Lung (tissue), 16 donors: Measurements from ENCODE around the gene CRYBA4. TPM values are rescaled to one million over a fixed set of nuclear protein-coding genes. Genes with fewer than 3 reads are reported as not detected.

Source experiments
- ATAC-seq: fragments of 200-7000 bp; cut with Tn5 transposase; one replicate; pipeline ENCODE4 v1.9.1; 2020; ENCODE audit warnings: moderate number of reproducible peaks; ENCODE audit not compliant: insufficient read depth, low FRiP score
- DNase-seq, 3 donors: peaks; one replicate each; pipeline ENCODE4 v3.0.0-alpha.2; 2013 to 2017
- H3K27ac ChIP-seq, 2 donors: one replicate each; pipeline ENCODE4 v1.5.1; 2013; ENCODE audit warnings: mild to moderate bottlenecking in 2 of 2, moderate library complexity in 2 of 2, control low read depth in 1 of 2, inconsistent platforms in 1 of 2, low read depth in 1 of 2, low read length in 1 of 2
- H3K27me3 ChIP-seq, 3 donors: one replicate each; pipeline ENCODE4 v1.5.1; 2013; ENCODE audit warnings: low read length in 2 of 3; ENCODE audit not compliant: control insufficient read depth in 3 of 3, insufficient read depth in 3 of 3
- H3K36me3 ChIP-seq, 4 donors: one replicate each; pipeline ENCODE4 v1.5.1; 2013; ENCODE audit warnings: low read length in 4 of 4, mild to moderate bottlenecking in 1 of 4, moderate library complexity in 1 of 4; ENCODE audit not compliant: control insufficient read depth in 4 of 4, insufficient read depth in 4 of 4
- H3K4me1 ChIP-seq, 5 donors: one replicate each; pipeline ENCODE4 v1.5.1; 2013; ENCODE audit warnings: low read length in 5 of 5, mild to moderate bottlenecking in 2 of 5, moderate library complexity in 1 of 5; ENCODE audit not compliant: control insufficient read depth in 5 of 5, insufficient read depth in 5 of 5
- H3K4me3 ChIP-seq: one replicate; pipeline ENCODE4 v1.5.1; 2013; ENCODE audit warnings: mild to moderate bottlenecking, control low read depth, moderate library complexity
- H3K9ac ChIP-seq, 2 donors: one replicate each; pipeline ENCODE4 v1.5.1; 2013; ENCODE audit warnings: low read length in 2 of 2, control low read depth in 1 of 2; ENCODE audit not compliant: insufficient read depth in 1 of 2
- H3K9me3 ChIP-seq, 4 donors: one replicate each; pipeline ENCODE4 v1.5.1; 2013; ENCODE audit warnings: low read length in 3 of 4, mild to moderate bottlenecking in 1 of 4, moderate library complexity in 1 of 4; ENCODE audit not compliant: control insufficient read depth in 4 of 4, insufficient read depth in 3 of 4
- CTCF ChIP-seq: IDR thresholded peaks from 2 replicates; pipeline ENCODE4 v1.5.1; 2012; ENCODE audit warnings: mild to moderate bottlenecking; ENCODE audit errors: control extremely low read depth, extremely low read depth
- WGBS, 2 donors: extraction: QIAGEN DNeasy Blood & Tissue Kit; methylation state at CpG; one replicate each; pipeline ENCODE4 v1.1.7; 2013; 5-methylcytosine and 5-hydroxymethylcytosine counted together
- long read RNA-seq, 5 donors: transcript quantifications; one replicate each; lab custom pipeline, GENCODE V29; 2026
- polyA plus RNA-seq, 2 donors: library from polyadenylated mRNA; stranded (reverse); fragments of 200-250 nt; gene quantifications; one replicate each; pipeline ENCODE4 v1.2.1, GENCODE V29; 2013
- total RNA-seq, 2 donors: library from RNA; depleted of rRNA in 1 of 2; stranded (reverse); fragments of >200 nt in 1 of 2; gene quantifications; one replicate each; pipeline ENCODE4 v1.2.1, GENCODE V29; 2014 to 2021
- donor health status: control.
- donor health status: control.
- donor health status: Bipolar disorder and iron deficiency.
- donor health status: healthy.
- donor health status: DM: yes; HTN: yes; CAD: no.

Gene CRYBA4
- total RNA-seq (not detected), polyA plus RNA-seq (under 1 TPM; 0.06 to 0.22 TPM)
- long read RNA-seq, donor 1 = 0 reads
- long read RNA-seq, donor 2 = 0 reads
- long read RNA-seq, donor 3 = 0 reads
- long read RNA-seq, donor 4 = 0 reads
- long read RNA-seq, donor 5, partial matches to known transcripts = 0 of 1 reads
- long read RNA-seq, donor 5, other reads (novel, unspliced or antisense) = 0 of 1 reads

- no peaks in the 10 kb centered on the region for H3K27me3 ChIP-seq
- WGBS, 2 donors = 77 to 88% methylated on average over 7 of the region's 7 CpGs
- H3K4me3 ChIP-seq = no peak within 1 kb of the TSS
- H3K4me1 ChIP-seq = peaks cover 0 to 25% (median 6%) of the 10 kb centered on the region in 5 donors
- no peaks in the 10 kb centered on the region for H3K36me3 ChIP-seq
- no peaks in the 10 kb centered on the region for H3K9me3 ChIP-seq
- no peak within 1 kb of the TSS for H3K9ac ChIP-seq
- no peak for TF ChIP-seq CTCF
- no peak for ATAC-seq
- H3K27ac ChIP-seq = no peak within 1 kb of the TSS
- no peak for DNase-seq
Measured at GRCh38 chr22:26621663-26622062, at the start of gene CRYBA4. TSS of gene CRYBA4 (plus strand) at chr22:26621963. CDS start at chr22:26622597, 634 bp downstream.

- DNase-seq (peak; percentile 79 to 95 (median 91)), ATAC-seq (peak; percentile 61)
- Histone ChIP-seq H3K4me3 (no peak overlapping the region), H3K36me3 (no peaks in the 10 kb centered on the region), H3K9ac (no peak overlapping the region), H3K4me1 (peaks cover 0 to 33% (median 10%) of the 10 kb centered on the region in 5 donors), H3K27ac (peak overlapping the region in 1 of 2 donors; percentile 79), H3K9me3 (no peaks in the 10 kb centered on the region), H3K27me3 (no peaks in the 10 kb centered on the region)
- TF ChIP-seq CTCF = no peak
- 16 to 38% methylated on average over 10 of the region's 10 CpGs for WGBS, 2 donors
Measured at GRCh38 chr22:26573026-26573662, 48.6 kb upstream of the CRYBA4 start.

- Histone ChIP-seq H3K27me3 (no peaks in the 10 kb centered on the region), H3K36me3 (peaks cover 0 to 2% (median 0%) of the 10 kb centered on the region in 4 donors), H3K27ac (peak overlapping the region in 1 of 2 donors; percentile 69), H3K9me3 (no peaks in the 10 kb centered on the region), H3K4me1 (peaks cover 0 to 36% (median 6%) of the 10 kb centered on the region in 5 donors), H3K9ac (no peak overlapping the region), H3K4me3 (no peak overlapping the region)
- ATAC-seq (no peak), DNase-seq (no peak)
- WGBS, 2 donors = 78 to 80% methylated on average over 7 of the region's 7 CpGs
- TF ChIP-seq CTCF = no peak
Measured at GRCh38 chr22:26574001-26574723, 47.6 kb upstream of the CRYBA4 start.
